Uterus (tissue), 2 donors: ENCODE measurements around the gene PTPRN.

ENCODE experiments used
- CTCF ChIP-seq, 4 experiments: fragments of 200-600 bp in 2 of 4; fragments of 450-650 bp in 2 of 4; sonication (generic) in 2 of 4; IDR thresholded peaks; one replicate each; pipeline ENCODE4 v1.5.1; 2016 to 2019; ENCODE audit warnings: antibody characterized with exemption in 4 of 4, mild to moderate bottlenecking in 2 of 4, moderate library complexity in 1 of 4
- POLR2A ChIP-seq, 2 donors: fragments of 450-650 bp; IDR thresholded peaks; one replicate each; pipeline ENCODE4 v1.6.1; 2016; ENCODE audit warnings: antibody characterized with exemption in 2 of 2, mild to moderate bottlenecking in 1 of 2, moderate library complexity in 1 of 2

DNA sequence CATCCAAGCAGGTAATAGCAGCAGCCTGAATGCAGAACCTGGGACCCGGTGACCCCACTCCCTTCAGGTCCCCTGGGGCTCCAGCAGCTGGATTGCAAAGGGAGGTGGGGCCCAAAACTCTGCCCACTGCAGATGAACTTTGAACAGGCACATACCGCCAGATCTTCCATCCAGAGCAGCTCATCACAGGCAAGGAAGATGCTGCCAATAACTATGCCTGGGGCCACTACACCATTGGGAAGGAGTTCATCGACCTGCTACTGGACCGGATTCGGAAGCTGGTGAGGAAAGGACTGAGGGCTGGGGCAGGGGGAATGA is 39.2 kb downstream of the PTPRN start:
- TF ChIP-seq CTCF (IDR thresholded peaks at IDR 0.05) = no peak
- no peak for TF ChIP-seq POLR2A (IDR thresholded peaks at IDR 0.05)
